Kidney epithelial cell (primary cell): ENCODE measurements around the gene ZNF423. TPM values are rescaled to one million over a fixed set of nuclear protein-coding genes. Genes with fewer than 3 reads are reported as not detected.
"Not testable (repeated sequence)": the region's sequence is repeated elsewhere in the genome, so short reads cannot be mapped to it uniquely, and the experiment has no call there.

Experiments
- DNase-seq: peaks from one replicate; pipeline ENCODE4 v3.0.0-alpha.2; 2010; ENCODE audit warnings: low read depth
- H3K27me3 ChIP-seq: 2 replicates; pipeline ENCODE4 v1.6.0; 2011; ENCODE audit warnings: low read length; ENCODE audit not compliant: control insufficient read depth, insufficient read depth
- H3K36me3 ChIP-seq: 2 replicates; pipeline ENCODE4 v1.5.1; 2011; ENCODE audit warnings: low read length; ENCODE audit not compliant: control insufficient read depth, insufficient read depth
- H3K4me3 ChIP-seq: 2 replicates; pipeline ENCODE4 v1.5.1; 2011; ENCODE audit warnings: low read depth, mild to moderate bottlenecking, control low read depth, low read length
- CTCF ChIP-seq: IDR thresholded peaks from 2 replicates; pipeline ENCODE4 v1.5.1; 2011; ENCODE audit warnings: mild to moderate bottlenecking, moderate library complexity, low read length, control low read depth, inconsistent platforms; ENCODE audit not compliant: insufficient read depth, poor library complexity, severe bottlenecking
- total RNA-seq: library from RNA; depleted of rRNA; stranded (reverse); fragments of >200 nt; gene quantifications from 2 replicates; pipeline ENCODE4 v1.2.3, GENCODE V29; 2015

The ZNF423 gene
- total RNA-seq, 1 donor from 2014 or later = 3.6 TPM

GRCh38 chr16:49564496-49565229, 291.2 kb downstream of the ZNF423 start:
- H3K27me3 ChIP-seq = no peaks in the 10 kb centered on the region
- H3K36me3 ChIP-seq = no peaks in the 10 kb centered on the region
- no peak for DNase-seq
- no peak for TF ChIP-seq CTCF
- no peak overlapping the region for H3K4me3 ChIP-seq

GRCh38 chr16:49563666-49564065, 292.2 kb downstream of the ZNF423 start:
- no peaks in the 10 kb centered on the region for H3K36me3 ChIP-seq
- TF ChIP-seq CTCF = no peak
- peak; percentile 19 for DNase-seq

GRCh38 chr16:49562894-49563293, 293.0 kb downstream of the ZNF423 start:
- H3K4me3 ChIP-seq, H3K27me3 ChIP-seq, DNase-seq, H3K36me3 ChIP-seq: not testable (repeated sequence)

More at GRCh38 chr16:49563666-49564065, 292.2 kb downstream of the ZNF423 start:
- H3K27me3 ChIP-seq = no peaks in the 10 kb centered on the region
- H3K4me3 ChIP-seq = no peak overlapping the region

GRCh38 chr16:49562228-49562627, 293.7 kb downstream of the ZNF423 start:
- TF ChIP-seq CTCF = no peak
- DNase-seq = no peak
- peaks cover 5% of the 10 kb centered on the region for H3K27me3 ChIP-seq
- H3K4me3 ChIP-seq = no peak overlapping the region
- no peaks in the 10 kb centered on the region for H3K36me3 ChIP-seq

- DNase-seq = no peak
- no peak overlapping the region for H3K4me3 ChIP-seq
- TF ChIP-seq CTCF = no peak
- H3K36me3 ChIP-seq = no peaks in the 10 kb centered on the region
- H3K27me3 ChIP-seq = peaks cover 13% of the 10 kb centered on the region
These were observed 295.7 kb downstream of the ZNF423 start for GRCh38 chr16:49560004-49560830.

- no peak for TF ChIP-seq CTCF
- no peaks in the 10 kb centered on the region for H3K36me3 ChIP-seq
- no peak for DNase-seq
- H3K4me3 ChIP-seq = no peak overlapping the region
- peaks cover 13% of the 10 kb centered on the region for H3K27me3 ChIP-seq
These were observed 296.7 kb downstream of the ZNF423 start for GRCh38 chr16:49559242-49559641.
